Astrocyte of the cerebellum (primary cell): ENCODE measurements around the gene CASKIN2.

ENCODE experiments used
- DNase-seq: peaks from one replicate; pipeline ENCODE4 v3.0.0-alpha.2; 2011; ENCODE audit warnings: low read depth
- H3K4me3 ChIP-seq: 2 replicates; pipeline ENCODE4 v1.5.1; 2011; ENCODE audit warnings: mild to moderate bottlenecking, low read depth, low read length, moderate library complexity
- in situ Hi-C: cut with HindIII; loops from 2 replicates; pipeline ENCODE4 v1.10.0; 2017; ENCODE audit warnings: low sequenced_read_pairs
- TF ChIP-seq, protein P1 (sequence below): IDR thresholded peaks from 2 replicates; pipeline ENCODE4 v1.5.1; 2012; ENCODE audit warnings: low read length, low read depth, moderate library complexity, mild to moderate bottlenecking; ENCODE audit errors: missing control alignments

CASKIN2 gene

DNA sequence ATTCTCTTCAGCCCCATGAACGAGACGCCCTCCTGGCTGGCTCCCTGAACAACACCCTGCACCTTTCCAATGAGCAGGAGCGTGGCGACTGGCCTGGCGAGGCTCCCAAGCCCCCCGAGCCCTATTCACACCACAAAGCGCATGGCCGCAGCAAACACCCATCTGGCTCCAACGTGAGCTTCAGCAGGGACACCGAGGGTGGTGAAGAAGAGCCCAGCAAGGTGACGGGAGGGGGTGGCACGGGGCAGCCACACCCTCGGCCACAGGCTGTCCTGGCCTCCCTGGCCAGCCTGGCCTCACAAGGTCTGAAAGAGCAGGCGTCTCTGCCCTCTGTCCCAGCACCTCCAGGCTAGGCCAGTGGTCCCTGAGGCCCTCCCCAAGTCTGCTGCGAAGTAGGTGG, 23.7 kb downstream of the CASKIN2 start:
- TF ChIP-seq, protein P1, sequence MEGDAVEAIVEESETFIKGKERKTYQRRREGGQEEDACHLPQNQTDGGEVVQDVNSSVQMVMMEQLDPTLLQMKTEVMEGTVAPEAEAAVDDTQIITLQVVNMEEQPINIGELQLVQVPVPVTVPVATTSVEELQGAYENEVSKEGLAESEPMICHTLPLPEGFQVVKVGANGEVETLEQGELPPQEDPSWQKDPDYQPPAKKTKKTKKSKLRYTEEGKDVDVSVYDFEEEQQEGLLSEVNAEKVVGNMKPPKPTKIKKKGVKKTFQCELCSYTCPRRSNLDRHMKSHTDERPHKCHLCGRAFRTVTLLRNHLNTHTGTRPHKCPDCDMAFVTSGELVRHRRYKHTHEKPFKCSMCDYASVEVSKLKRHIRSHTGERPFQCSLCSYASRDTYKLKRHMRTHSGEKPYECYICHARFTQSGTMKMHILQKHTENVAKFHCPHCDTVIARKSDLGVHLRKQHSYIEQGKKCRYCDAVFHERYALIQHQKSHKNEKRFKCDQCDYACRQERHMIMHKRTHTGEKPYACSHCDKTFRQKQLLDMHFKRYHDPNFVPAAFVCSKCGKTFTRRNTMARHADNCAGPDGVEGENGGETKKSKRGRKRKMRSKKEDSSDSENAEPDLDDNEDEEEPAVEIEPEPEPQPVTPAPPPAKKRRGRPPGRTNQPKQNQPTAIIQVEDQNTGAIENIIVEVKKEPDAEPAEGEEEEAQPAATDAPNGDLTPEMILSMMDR, result no peak
- no peak overlapping the region for H3K4me3 ChIP-seq
- in situ Hi-C loops, result no loop called here
- DNase-seq, result no peak

DNA sequence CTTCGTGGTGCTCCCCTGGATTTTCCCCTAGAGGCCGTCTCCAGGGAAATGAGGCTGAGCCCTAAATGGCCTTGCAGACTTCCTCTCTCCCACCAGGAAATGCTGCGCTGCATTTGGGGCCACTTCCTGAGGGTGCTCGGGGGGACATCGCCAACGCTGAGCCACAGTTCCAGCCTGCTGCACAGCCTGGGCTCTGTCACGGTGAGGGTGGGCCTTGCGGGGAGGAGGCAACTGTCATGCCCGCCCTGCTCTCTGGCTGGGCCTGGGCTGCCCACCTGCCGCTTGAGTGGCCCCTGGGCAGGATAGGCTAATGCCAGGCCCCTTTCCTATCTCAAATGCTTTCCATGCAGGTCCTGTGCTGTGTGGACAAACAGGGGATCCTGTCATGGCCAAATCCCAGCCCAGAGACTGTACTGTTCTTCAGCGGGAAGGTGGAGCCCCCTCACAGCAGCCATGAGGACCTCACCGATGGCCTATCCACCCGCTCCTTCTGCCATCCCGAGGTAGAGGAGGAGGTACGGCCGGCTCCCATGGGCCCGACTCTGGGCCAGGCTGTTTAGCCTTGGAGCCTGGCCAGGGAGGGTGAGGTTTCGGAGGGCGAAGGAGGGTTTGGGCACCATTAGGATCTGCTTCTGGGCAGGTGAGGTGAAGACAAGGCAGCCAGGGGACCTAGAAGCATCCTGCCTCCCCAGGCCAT, 24.2 kb downstream of the CASKIN2 start:
- DNase-seq, result no peak
- TF ChIP-seq, protein P1, result no peak
- in situ Hi-C loops, result no loop called here
- H3K4me3 ChIP-seq, result no peak overlapping the region

DNA sequence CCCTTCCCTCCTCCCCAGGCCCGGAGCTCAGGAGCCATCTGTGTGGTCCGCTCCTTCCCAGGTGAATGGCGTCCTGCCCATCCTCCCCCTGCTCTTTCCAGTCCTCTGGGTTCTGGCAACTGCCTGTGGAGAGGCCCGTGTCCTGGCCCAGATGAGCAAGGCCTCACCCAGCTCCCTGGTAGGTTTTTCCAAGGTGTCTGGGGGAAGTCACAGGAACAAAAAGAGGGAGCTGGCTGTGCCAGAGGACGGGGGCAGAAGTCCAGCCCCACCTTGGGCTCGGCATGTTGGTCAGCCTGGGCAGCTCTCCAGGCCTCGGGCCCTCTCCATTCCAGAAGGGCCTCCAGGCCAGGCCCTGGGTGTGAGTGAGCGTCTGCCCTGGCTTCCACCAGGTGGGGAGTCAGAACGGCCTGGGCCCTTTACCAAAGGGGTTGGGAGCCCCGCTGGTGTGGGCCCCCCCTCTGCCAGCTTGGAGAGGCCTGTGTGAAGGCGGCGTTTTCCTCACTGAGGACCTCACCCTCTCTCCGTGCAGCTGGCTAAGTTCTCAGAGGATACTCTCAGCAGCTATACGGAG, 25.1 kb downstream of the CASKIN2 start:
- H3K4me3 ChIP-seq, result no peak overlapping the region
- DNase-seq, result no peak
- in situ Hi-C loops, result no loop called here
- TF ChIP-seq, protein P1, result no peak

DNA sequence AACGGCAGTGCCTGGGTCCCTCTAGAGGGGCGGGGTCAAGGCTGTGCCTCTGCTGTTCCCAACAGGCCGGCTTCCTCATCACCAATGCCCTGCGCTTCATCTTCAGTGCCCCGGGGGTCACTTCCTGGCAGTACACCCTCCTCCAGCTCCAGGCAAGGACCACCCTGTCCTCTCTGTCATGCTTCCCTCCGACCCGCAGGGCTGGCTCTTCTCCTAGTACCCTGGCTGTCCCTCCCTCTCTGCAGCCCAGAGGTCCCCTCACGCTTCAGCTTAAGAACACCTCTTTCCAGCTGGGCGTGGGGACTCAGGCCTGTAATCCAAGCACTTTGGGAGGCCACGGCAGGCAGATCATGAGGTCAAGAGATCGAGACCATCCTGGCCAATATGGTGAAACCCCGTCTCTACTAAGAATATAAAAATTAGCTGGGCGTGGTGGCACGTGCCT, 25.8 kb downstream of the CASKIN2 start:
- no peak overlapping the region for H3K4me3 ChIP-seq
- no peak for DNase-seq
- TF ChIP-seq, protein P1, result no peak
- in situ Hi-C loops, result loop anchor here (5.0 kb wide), 1 partner anchor 47 kb away; no protein-coding TSS in a partner anchor

DNA sequence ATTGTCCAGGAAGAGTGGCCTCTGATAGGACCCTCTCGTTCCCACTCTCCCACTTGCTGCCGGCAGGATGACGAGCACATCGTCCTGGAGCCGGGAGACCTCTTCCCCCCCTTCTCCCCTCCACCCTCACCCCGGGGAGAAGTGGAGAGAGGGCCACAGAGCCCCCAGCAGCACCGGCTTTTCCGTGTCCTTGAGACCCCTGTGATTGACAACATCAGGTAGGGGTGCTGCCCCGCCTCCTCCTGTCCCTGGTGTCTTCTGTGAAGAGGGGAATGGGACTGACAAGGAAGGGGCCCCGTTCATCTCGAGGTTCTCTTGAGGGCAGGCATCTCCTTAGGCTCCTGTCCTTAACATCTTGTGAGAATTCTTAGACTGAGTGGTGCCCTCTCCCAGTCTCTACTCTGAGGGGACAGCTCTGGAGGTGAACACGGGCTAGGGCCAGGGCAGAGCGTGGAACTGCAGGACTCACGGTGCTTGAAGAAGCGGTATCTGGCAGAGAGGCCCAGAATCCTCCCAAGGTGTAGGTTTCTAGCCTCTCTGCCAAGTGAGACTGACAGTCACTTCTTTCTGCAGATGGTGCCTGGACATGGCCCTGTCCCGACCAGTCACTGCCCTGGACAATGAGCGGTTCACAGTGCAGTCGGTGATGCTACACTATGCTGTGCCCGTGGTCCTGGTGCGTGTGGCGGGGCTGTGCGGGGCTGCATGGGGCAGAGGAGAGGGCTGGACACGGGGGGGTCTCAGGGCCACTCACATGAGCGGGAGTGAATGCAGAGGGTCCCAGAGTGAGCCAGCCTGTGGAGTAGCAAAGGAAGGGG, 26.4 kb downstream of the CASKIN2 start:
- TF ChIP-seq, protein P1, result no peak
- in situ Hi-C loops, result loop anchor here (5.0 kb wide), 1 partner anchor 47 kb away; no protein-coding TSS in a partner anchor
- no peak overlapping the region for H3K4me3 ChIP-seq
- no peak for DNase-seq

DNA sequence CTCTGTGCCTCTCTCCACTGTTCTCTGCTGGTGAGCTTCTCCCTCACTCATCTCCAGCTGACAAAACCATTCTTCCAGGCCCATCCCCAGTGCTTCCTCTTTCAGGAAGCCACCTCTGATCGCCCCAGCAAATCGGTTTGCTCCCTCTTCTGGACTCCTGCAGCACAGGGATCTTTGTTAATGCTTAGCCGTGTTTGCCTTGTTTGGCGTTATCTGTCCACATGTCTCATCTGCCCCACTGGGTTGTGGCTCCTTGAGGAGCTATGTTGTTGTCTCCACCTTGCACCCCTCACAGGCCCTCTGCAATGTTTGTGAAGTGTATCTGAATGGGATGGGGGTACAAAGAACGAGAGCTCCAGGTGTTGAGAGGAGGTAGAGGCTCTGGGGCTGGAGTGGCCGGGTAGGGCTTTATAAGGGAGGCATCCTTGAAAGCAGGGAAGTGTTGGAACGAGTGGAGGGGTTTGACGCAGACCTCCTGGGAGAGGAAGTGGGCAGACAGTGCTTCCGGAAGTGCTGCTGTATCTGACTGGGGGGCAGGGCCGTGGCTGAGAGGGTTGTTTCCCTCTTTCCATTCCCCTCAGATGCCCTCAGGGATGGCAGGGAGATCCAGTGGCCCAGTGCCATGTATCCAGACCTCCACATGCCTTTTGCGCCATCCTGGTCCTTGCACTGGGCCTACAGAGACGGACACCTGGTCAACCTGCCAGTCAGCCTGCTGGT, 27.8 kb downstream of the CASKIN2 start:
- in situ Hi-C loops, result loop anchor here (5.0 kb wide), 1 partner anchor 45 kb away; no protein-coding TSS in a partner anchor
- DNase-seq, result no peak
- TF ChIP-seq, protein P1, result no peak
- H3K4me3 ChIP-seq, result no peak overlapping the region
